Liver (tissue), 2 donors: Measurements from ENCODE around the gene ERAP2.

ENCODE experiments used
- CTCF ChIP-seq: fragments of 150-350 bp; IDR thresholded peaks from 2 replicates; pipeline ENCODE4 v1.5.1; 2017; ENCODE audit warnings: improper control_type of control experiment, low read depth, low read length; ENCODE audit not compliant: missing input control
- REST ChIP-seq: IDR thresholded peaks from 2 replicates; pipeline ENCODE4 v1.6.1; 2016; ENCODE audit warnings: antibody characterized with exemption, mild to moderate bottlenecking
- donor health status: healthy.

GRCh38 chr5:96874631-96875030 lies 1.7 kb upstream of the ERAP2 start:
- TF ChIP-seq CTCF (no peak), REST (no peak)
